ENCODE measurements around the gene DNAL1. TPM values are rescaled to one million over a fixed set of nuclear protein-coding genes. Genes with fewer than 3 reads are reported as not detected.

The DNAL1 gene
- total RNA-seq, 1 experiment from 2014 or later = 14.3 TPM

DNA sequence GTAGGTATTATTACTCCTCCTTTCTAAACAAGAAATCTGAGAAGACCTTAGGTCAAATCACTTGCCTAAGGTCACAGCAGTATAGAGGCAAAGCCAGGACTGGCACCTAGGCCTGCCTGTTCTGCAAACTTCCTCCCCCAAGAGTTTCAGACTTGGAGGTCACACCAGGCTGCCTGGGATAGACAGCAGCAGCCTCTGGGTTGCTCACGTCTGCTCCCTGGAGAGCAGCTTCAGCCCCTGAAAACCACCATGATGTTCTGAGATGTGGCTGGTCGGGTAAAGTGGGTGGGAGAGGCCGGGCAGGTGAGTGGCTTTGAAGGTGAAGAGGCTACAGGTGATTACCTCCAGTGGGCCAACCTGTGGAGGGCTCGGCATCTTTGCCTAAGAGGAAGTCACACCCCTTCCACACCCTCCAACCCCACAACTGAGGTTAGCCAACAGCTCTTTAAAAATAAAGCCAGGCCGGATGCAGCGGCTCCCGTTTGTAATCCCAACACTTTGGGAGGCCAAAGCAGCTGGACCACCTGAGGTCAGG, 106.4 kb downstream of the DNAL1 start:
- POLR2A ChIA-PET = no interaction called here
- no peak for TF ChIP-seq ZSCAN18 (CRISPR knock-in tag; IDR thresholded peaks at IDR 0.05)
- no peak for TF ChIP-seq PREB (CRISPR knock-in tag; IDR thresholded peaks at IDR 0.05; ENCODE audit: borderline replicate concordance)
- TF ChIP-seq ZNF232 (CRISPR knock-in tag; IDR thresholded peaks at IDR 0.05) = no peak
- no peak for TF ChIP-seq ATF2 (CRISPR knock-in tag; IDR thresholded peaks at IDR 0.05; ENCODE audit: borderline replicate concordance, low read depth)
- TF ChIP-seq, protein P1, sequence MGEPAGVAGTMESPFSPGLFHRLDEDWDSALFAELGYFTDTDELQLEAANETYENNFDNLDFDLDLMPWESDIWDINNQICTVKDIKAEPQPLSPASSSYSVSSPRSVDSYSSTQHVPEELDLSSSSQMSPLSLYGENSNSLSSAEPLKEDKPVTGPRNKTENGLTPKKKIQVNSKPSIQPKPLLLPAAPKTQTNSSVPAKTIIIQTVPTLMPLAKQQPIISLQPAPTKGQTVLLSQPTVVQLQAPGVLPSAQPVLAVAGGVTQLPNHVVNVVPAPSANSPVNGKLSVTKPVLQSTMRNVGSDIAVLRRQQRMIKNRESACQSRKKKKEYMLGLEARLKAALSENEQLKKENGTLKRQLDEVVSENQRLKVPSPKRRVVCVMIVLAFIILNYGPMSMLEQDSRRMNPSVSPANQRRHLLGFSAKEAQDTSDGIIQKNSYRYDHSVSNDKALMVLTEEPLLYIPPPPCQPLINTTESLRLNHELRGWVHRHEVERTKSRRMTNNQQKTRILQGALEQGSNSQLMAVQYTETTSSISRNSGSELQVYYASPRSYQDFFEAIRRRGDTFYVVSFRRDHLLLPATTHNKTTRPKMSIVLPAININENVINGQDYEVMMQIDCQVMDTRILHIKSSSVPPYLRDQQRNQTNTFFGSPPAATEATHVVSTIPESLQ (CRISPR knock-in tag; IDR thresholded peaks at IDR 0.05) = no peak
- TF ChIP-seq ATF3 (CRISPR knock-in tag; conservative IDR thresholded peaks at IDR 0.05) = no peak
- TF ChIP-seq E2F5 (CRISPR knock-in tag; IDR thresholded peaks at IDR 0.05) = no peak
- CTCF ChIA-PET = interaction anchor here (1.0 to 1.4 kb wide), 4 partner anchors 9 to 100 kb away, joined by 3 read pairs; partner anchors contain the start of gene PTGR2
- no peaks in the 10 kb centered on the region for H3K36me3 Mint-ChIP-seq
- ATAC-seq (no peak), DNase-seq (ENCODE audit: low spot score) (no peak)
- peaks cover 79% of the 10 kb centered on the region for H3K4me1 Mint-ChIP-seq
- H3K27me3 Mint-ChIP-seq (ENCODE audit: low read depth) = no peaks in the 10 kb centered on the region
- H3K27ac Mint-ChIP-seq = no peak overlapping the region
- H3K9me3 Mint-ChIP-seq = no peaks in the 10 kb centered on the region
- H3K4me3 Mint-ChIP-seq = no peak overlapping the region

DNA sequence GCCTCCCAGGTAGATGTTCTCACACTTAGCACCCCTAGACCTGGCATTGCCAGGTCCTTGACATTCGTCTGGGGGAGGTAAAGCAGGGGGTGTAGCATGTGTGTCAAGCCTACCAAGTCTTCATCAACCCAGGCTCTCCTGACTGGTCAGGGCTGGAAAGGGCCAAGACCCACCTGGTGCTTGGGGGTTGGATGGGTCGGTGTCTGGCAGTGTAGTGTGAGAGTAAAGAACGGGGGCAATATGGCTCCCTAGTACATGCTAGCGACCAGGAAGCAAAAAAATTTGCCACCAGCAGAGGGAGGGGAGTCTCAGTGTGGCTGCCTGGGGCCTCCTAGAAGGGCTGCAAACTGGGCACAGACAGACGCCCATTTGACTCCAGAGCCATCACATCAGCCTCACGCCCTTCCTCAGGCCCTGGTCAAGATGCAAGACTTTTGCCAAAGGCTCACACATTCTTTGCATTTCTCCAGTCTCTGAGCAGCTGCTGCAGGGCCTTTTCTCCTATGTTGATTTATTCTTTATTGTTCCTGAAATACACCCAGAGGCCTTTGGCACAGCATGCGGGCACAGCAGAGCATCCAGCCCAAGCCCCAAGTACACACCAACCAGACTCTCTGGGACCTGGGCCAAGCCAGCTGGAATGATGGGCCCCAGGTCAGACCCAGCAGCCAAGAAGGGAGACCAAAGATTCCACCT, 107.7 kb downstream of the DNAL1 start:
- Mint-ChIP-seq H3K27ac (peak overlapping the region; percentile 52), H3K9me3 (no peaks in the 10 kb centered on the region), H3K36me3 (no peaks in the 10 kb centered on the region), H3K27me3 (ENCODE audit: low read depth) (no peaks in the 10 kb centered on the region), H3K4me1 (peaks cover 74% of the 10 kb centered on the region), H3K4me3 (no peak overlapping the region)
- POLR2A ChIA-PET = interaction anchor here (1.3 kb wide), 1 partner anchor 25 kb away, joined by 5 read pairs; no protein-coding TSS in a partner anchor
- CTCF ChIA-PET = interaction anchor here (1.0 to 3.7 kb wide), 5 partner anchors 8 to 99 kb away, joined by 3 to 27 read pairs (median 3); partner anchors contain the start of gene PTGR2
- ATAC-seq (no peak; the same call in 1 of the 2 replicates), DNase-seq (ENCODE audit: low spot score) (no peak)
- TF ChIP-seq NFATC4 (CRISPR knock-in tag; IDR thresholded peaks at IDR 0.05) = no peak
- TF ChIP-seq TP53 (CRISPR knock-in tag; IDR thresholded peaks at IDR 0.05) = no peak
- TF ChIP-seq, protein P2, sequence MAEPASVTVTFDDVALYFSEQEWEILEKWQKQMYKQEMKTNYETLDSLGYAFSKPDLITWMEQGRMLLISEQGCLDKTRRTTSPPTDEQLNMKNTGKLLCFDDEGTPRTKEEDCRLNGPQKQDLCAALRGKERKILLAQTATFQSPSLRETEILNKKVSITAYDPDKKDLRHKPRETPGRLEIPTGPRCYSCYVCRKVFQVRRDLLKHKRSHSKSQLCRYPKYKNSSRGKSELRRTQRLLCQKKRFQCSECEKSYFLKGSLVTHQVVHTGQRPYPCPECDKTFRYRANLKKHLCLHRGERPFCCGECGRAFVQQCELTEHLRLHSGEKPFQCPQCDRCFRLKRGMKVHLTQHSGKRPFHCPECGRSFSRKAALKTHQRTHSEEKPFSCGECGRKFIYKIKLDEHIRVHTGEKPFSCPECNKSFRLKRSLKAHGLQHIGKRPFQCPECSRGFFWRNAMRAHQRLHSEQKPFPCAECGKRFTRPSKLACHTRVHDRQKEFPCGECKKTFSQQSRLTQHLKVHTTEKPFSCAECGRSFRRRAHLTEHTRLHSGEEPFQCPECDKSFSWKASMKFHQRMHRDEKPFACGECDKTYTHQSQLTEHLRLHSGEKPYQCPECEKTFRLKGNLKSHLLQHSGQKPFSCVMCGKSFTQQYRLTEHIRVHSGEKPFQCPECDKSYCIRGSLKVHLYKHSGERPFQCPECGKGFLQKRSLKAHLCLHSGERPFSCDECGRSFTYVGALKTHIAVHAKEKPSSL (CRISPR knock-in tag; conservative IDR thresholded peaks at IDR 0.05) = no peak
- no peak for TF ChIP-seq EMX1 (CRISPR knock-in tag; IDR thresholded peaks at IDR 0.05)
- no peak for TF ChIP-seq SMAD3 (CRISPR knock-in tag; IDR thresholded peaks at IDR 0.05; ENCODE audit: borderline replicate concordance)
- TF ChIP-seq CBFB (CRISPR knock-in tag; IDR thresholded peaks at IDR 0.05; ENCODE audit: low read depth) = no peak
- TF ChIP-seq RELA (CRISPR knock-in tag; IDR thresholded peaks at IDR 0.05; ENCODE audit: borderline replicate concordance) = no peak
- TF ChIP-seq E2F5 (CRISPR knock-in tag; IDR thresholded peaks at IDR 0.05) = no peak
- no peak for TF ChIP-seq ZNF671 (CRISPR knock-in tag; IDR thresholded peaks at IDR 0.05)
- no peak for TF ChIP-seq GRHL2 (CRISPR knock-in tag; IDR thresholded peaks at IDR 0.05; ENCODE audit: insufficient replicate concordance, severe bottlenecking)
- TF ChIP-seq HMGXB4 (CRISPR knock-in tag; IDR thresholded peaks at IDR 0.05) = no peak
- TF ChIP-seq SP1 (CRISPR knock-in tag; conservative IDR thresholded peaks at IDR 0.05) = no peak
- no peak for TF ChIP-seq JUN (CRISPR knock-in tag; IDR thresholded peaks at IDR 0.05)
